GM12891 (cell line): ENCODE measurements around the gene ZDHHC11B.
"Not testable (repeated sequence)": the region's sequence is repeated elsewhere in the genome, so short reads cannot be mapped to it uniquely, and the experiment has no call there.

Experiments
- POLR2A ChIP-seq: IDR thresholded peaks from 2 replicates; pipeline ENCODE4 v1.6.1; 2011; ENCODE audit warnings: low read depth, low read length, control low read depth
- POLR2AphosphoS5 ChIP-seq: IDR thresholded peaks from 2 replicates; pipeline ENCODE4 v1.6.1; 2011; ENCODE audit warnings: low read depth, low read length, control low read depth
- TAF1 ChIP-seq: IDR thresholded peaks from 2 replicates; pipeline ENCODE4 v1.6.1; 2011; ENCODE audit warnings: low read depth, low read length, control low read depth

GRCh38 chr5:770585-770984 lies 13.9 kb downstream of the ZDHHC11B start:
- not testable (repeated sequence) for TF ChIP-seq POLR2A, TAF1, POLR2AphosphoS5
